HepG2 (cell line): ENCODE data around the gene CLPTM1. TPM values are rescaled to one million over a fixed set of nuclear protein-coding genes. Genes with fewer than 3 reads are reported as not detected.
A peak's percentile ranks its signal among the peaks of the same experiment; 100 is the strongest.

ENCODE experiments used
- AGO1 ChIP-seq: fragments of 200-400 bp; formaldehyde crosslinking; IDR thresholded peaks from 2 replicates; pipeline ENCODE4 v1.6.1; 2017; ENCODE audit warnings: mild to moderate bottlenecking, low read depth, low read length, moderate library complexity; ENCODE audit not compliant: poor library complexity, severe bottlenecking
- CAMTA2 ChIP-seq: sonication (generic); formaldehyde crosslinking; IDR thresholded peaks from 2 replicates; pipeline ENCODE4 v1.4.0; 2020; ENCODE audit warnings: mild to moderate bottlenecking, missing genetic modification reagents, borderline replicate concordance
- EEA1 ChIP-seq: sonication (generic); formaldehyde crosslinking; IDR thresholded peaks from 2 replicates; pipeline ENCODE4 v1.5.1; 2020; ENCODE audit warnings: mild to moderate bottlenecking, missing genetic modification reagents, borderline replicate concordance
- EHMT2 ChIP-seq: fragments of 200-600 bp; sonication (generic); IDR thresholded peaks from 2 replicates; pipeline ENCODE4 v1.7.0; 2017; ENCODE audit warnings: antibody characterized with exemption, low read depth, low read length, borderline replicate concordance
- HDAC6 ChIP-seq: fragments of 200-600 bp; sonication (generic); IDR thresholded peaks from 2 replicates; pipeline ENCODE4 v1.7.0; 2017; ENCODE audit warnings: mild to moderate bottlenecking, antibody characterized with exemption, low read length, low read depth
- MAFK ChIP-seq, 2 experiments: IDR thresholded peaks in 1 of 2; conservative IDR thresholded peaks in 1 of 2; 2 replicates each; pipeline ENCODE4 v1.6.1; 2011; ENCODE audit warnings: improper control_type of control experiment in 2 of 2, low read length in 2 of 2
- MTF2 ChIP-seq: sonication (generic); formaldehyde crosslinking; IDR thresholded peaks from 2 replicates; pipeline ENCODE4 v1.5.0; 2020; ENCODE audit warnings: missing genetic modification reagents, borderline replicate concordance
- NFYB ChIP-seq: sonication (generic); formaldehyde crosslinking; IDR thresholded peaks from 2 replicates; pipeline ENCODE4 v1.4.0; 2020; ENCODE audit warnings: missing genetic modification reagents
- NPAS2 ChIP-seq: sonication (generic); formaldehyde crosslinking; IDR thresholded peaks from 2 replicates; pipeline ENCODE4 v1.8.0; 2022; ENCODE audit warnings: mild to moderate bottlenecking, missing genetic modification reagents, borderline replicate concordance
- NR2F2 ChIP-seq: IDR thresholded peaks from 2 replicates; pipeline ENCODE4 v1.6.1; 2012; ENCODE audit warnings: low read depth, inconsistent platforms, borderline replicate concordance
- NRL ChIP-seq: sonication (generic); formaldehyde crosslinking; IDR thresholded peaks from 2 replicates; pipeline ENCODE4 v1.5.0; 2020; ENCODE audit warnings: missing genetic modification reagents, mild to moderate bottlenecking, moderate library complexity, borderline replicate concordance
- RBAK ChIP-seq: sonication (generic); formaldehyde crosslinking; IDR thresholded peaks from 2 replicates; pipeline ENCODE4 v1.5.1; 2020; ENCODE audit warnings: mild to moderate bottlenecking, missing genetic modification reagents
- TCF12 ChIP-seq, 2 experiments: fragments of 450-650 bp in 1 of 2; sonication (generic) in 1 of 2; formaldehyde crosslinking in 1 of 2; IDR thresholded peaks; 2 replicates each; pipeline versions ENCODE4 v1.6.1 to v1.8.0; 2017 to 2022; ENCODE audit warnings: antibody characterized with exemption in 1 of 2, mild to moderate bottlenecking in 1 of 2, missing genetic modification reagents in 1 of 2, moderate library complexity in 1 of 2
- ZBTB2 ChIP-seq: sonication (generic); formaldehyde crosslinking; IDR thresholded peaks from 2 replicates; pipeline ENCODE4 v1.8.0; 2022; ENCODE audit warnings: low read depth, missing genetic modification reagents
- ZIK1 ChIP-seq: sonication (generic); formaldehyde crosslinking; IDR thresholded peaks from 2 replicates; pipeline ENCODE4 v1.5.0; 2020; ENCODE audit warnings: mild to moderate bottlenecking, low read depth, missing genetic modification reagents, borderline replicate concordance
- ZNF251 ChIP-seq: sonication (generic); formaldehyde crosslinking; IDR thresholded peaks from 2 replicates; pipeline ENCODE4 v1.9.0; 2021; ENCODE audit warnings: mild to moderate bottlenecking, missing genetic modification reagents
- ZNF567 ChIP-seq: sonication (generic); formaldehyde crosslinking; IDR thresholded peaks from 2 replicates; pipeline ENCODE4 v1.8.1; 2023; ENCODE audit warnings: mild to moderate bottlenecking, missing genetic modification reagents, borderline replicate concordance
- polyA plus RNA-seq, 8 experiments: library from polyadenylated mRNA; depleted of rRNA in 3 of 8; stranded (reverse) in 7 of 8; unstranded in 1 of 8; fragments of >200 nt; fragmentation: Illumina TruSeq in 4 of 8; extraction: Trizol in 4 of 8; gene quantifications; 2 replicates each; pipeline versions ENCODE4 v1.2.1 to v1.2.3, GENCODE V29; 2011 to 2016; ENCODE audit warnings: low read depth in 4 of 8, missing spikeins in 1 of 8, mixed read lengths in 1 of 8; ENCODE audit not compliant: insufficient read depth in 1 of 8
- total RNA-seq, 5 experiments: library from RNA; depleted of rRNA; stranded (reverse); fragments of >200 nt; fragmentation: Illumina TruSeq; extraction: Trizol; gene quantifications; 2 replicates each; pipeline ENCODE4 v1.2.3, GENCODE V29; 2016; ENCODE audit warnings: low read depth in 1 of 5
- TF ChIP-seq, protein P1 (sequence below): sonication (generic); formaldehyde crosslinking; IDR thresholded peaks from 2 replicates; pipeline ENCODE4 v1.4.0; 2020; ENCODE audit warnings: mild to moderate bottlenecking, missing genetic modification reagents
- TF ChIP-seq, protein P2 (sequence below): fragments of 450-650 bp; IDR thresholded peaks from 2 replicates; pipeline ENCODE4 v1.6.1; 2016

The CLPTM1 gene
- total and polyA plus RNA-seq, 2 of the 13 experiments (the other 11 are each of a cell fraction or from before 2014, with no cell fraction given), result 34.9 to 42.8 TPM

DNA sequence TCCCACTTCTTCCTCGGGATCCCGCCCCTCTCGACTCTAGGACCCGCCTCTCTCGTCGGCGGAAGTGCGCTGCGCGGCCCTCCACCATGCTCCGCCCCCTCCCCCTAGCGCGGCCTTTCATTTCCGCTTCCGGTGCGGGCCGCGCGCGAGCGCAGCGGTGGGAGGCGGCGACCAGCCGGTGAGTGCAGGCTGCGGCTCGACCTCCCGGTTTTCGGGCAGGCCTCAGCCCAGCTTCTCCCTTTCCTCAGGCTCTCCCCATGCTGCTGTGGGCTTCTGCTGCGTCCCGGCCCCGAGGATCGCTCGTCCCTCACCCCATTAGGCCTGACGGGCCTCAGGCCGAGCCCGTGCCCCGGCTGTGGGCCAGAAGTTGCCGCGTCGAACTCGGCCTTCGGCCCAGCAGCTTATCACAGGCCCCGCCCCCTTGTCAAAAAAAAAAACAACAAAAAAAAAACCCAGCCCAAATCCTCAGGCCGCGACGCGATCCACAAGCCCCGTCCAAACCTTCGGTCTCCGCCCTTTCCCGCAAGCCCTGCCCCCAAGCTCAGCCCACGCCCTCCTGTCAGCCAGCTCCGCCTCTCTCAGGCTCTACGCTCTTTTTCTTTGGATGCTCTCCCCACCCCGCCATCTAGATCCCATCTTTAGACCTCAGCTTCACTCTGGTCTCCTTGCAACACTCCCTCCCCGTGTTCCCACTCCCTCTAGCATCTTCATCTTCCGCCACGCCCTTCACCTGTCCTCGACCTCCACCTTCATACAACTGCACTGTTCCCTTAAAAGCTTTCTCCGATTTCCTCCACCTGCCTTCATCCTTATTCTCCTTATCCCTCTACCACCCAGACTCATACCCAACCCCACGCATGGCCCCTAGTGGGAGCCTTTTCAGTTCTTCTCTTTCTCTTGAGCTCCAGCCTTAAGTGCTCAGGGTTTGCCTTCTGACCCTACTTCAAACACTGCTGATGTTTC, 84.0 kb downstream of the CLPTM1 start, which contains the start of gene CLASRP (continued):
- TF ChIP-seq NPAS2 (CRISPR knock-in tag), result no peak
- no peak for TF ChIP-seq ZBTB2 (CRISPR knock-in tag)
- TF ChIP-seq RBAK (CRISPR knock-in tag), result no peak
- TF ChIP-seq AGO1, result peak; percentile 80
- no peak; the same call in 1 of the 2 replicates for TF ChIP-seq MTF2 (CRISPR knock-in tag)
- TF ChIP-seq ZNF567, result no peak
- no peak for TF ChIP-seq ZNF251
- TF ChIP-seq HDAC6, result no peak
- TF ChIP-seq NFYB (CRISPR knock-in tag), result no peak; the same call in 1 of the 2 replicates
- TF ChIP-seq CAMTA2 (CRISPR knock-in tag), result 0 out of 2 replicates have a peak, but pooled peaks have one; percentile 43
- peak; percentile 87; the same call in 1 of the 2 replicates for TF ChIP-seq EEA1
- TF ChIP-seq, protein P1, sequence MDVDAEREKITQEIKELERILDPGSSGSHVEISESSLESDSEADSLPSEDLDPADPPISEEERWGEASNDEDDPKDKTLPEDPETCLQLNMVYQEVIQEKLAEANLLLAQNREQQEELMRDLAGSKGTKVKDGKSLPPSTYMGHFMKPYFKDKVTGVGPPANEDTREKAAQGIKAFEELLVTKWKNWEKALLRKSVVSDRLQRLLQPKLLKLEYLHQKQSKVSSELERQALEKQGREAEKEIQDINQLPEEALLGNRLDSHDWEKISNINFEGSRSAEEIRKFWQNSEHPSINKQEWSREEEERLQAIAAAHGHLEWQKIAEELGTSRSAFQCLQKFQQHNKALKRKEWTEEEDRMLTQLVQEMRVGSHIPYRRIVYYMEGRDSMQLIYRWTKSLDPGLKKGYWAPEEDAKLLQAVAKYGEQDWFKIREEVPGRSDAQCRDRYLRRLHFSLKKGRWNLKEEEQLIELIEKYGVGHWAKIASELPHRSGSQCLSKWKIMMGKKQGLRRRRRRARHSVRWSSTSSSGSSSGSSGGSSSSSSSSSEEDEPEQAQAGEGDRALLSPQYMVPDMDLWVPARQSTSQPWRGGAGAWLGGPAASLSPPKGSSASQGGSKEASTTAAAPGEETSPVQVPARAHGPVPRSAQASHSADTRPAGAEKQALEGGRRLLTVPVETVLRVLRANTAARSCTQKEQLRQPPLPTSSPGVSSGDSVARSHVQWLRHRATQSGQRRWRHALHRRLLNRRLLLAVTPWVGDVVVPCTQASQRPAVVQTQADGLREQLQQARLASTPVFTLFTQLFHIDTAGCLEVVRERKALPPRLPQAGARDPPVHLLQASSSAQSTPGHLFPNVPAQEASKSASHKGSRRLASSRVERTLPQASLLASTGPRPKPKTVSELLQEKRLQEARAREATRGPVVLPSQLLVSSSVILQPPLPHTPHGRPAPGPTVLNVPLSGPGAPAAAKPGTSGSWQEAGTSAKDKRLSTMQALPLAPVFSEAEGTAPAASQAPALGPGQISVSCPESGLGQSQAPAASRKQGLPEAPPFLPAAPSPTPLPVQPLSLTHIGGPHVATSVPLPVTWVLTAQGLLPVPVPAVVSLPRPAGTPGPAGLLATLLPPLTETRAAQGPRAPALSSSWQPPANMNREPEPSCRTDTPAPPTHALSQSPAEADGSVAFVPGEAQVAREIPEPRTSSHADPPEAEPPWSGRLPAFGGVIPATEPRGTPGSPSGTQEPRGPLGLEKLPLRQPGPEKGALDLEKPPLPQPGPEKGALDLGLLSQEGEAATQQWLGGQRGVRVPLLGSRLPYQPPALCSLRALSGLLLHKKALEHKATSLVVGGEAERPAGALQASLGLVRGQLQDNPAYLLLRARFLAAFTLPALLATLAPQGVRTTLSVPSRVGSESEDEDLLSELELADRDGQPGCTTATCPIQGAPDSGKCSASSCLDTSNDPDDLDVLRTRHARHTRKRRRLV (CRISPR knock-in tag), result peak; percentile 75; the same call in 1 of the 2 replicates
- peak; percentile 78; the same call in 1 of the 2 replicates for TF ChIP-seq ZIK1 (CRISPR knock-in tag)
- TF ChIP-seq NR2F2, result no peak
- peak; percentile 73; the same call in 1 of the 2 replicates for TF ChIP-seq NRL (CRISPR knock-in tag)
- no peak for TF ChIP-seq EHMT2
- TF ChIP-seq TCF12 (IDR thresholded peaks at IDR 0.05), result no peak
- 0 out of 2 replicates have a peak, but pooled peaks have one; percentile 45 for TF ChIP-seq TCF12 (CRISPR knock-in tag; IDR thresholded peaks at IDR 0.05)
- no peak for TF ChIP-seq MAFK (conservative IDR thresholded peaks at IDR 0.05 in 1 of 2, IDR thresholded peaks at IDR 0.05 in 1 of 2; ENCODE audit: low read length in 2 of 2)
- TF ChIP-seq, protein P2, sequence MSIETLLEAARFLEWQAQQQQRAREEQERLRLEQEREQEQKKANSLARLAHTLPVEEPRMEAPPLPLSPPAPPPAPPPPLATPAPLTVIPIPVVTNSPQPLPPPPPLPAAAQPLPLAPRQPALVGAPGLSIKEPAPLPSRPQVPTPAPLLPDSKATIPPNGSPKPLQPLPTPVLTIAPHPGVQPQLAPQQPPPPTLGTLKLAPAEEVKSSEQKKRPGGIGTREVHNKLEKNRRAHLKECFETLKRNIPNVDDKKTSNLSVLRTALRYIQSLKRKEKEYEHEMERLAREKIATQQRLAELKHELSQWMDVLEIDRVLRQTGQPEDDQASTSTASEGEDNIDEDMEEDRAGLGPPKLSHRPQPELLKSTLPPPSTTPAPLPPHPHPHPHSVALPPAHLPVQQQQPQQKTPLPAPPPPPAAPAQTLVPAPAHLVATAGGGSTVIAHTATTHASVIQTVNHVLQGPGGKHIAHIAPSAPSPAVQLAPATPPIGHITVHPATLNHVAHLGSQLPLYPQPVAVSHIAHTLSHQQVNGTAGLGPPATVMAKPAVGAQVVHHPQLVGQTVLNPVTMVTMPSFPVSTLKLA, result 0 out of 2 replicates have a peak, but pooled peaks have one; percentile 35
